Fibroblast of peridontal ligament (primary cell): ENCODE data around the gene SLC6A4.
"Not testable (repeated sequence)": the region's sequence is repeated elsewhere in the genome, so short reads cannot be mapped to it uniquely, and the experiment has no call there.

Experiments
- DNase-seq: peaks from one replicate; pipeline ENCODE4 v3.0.0-alpha.2; 2010; ENCODE audit errors: extremely low read depth

The SLC6A4 gene

GRCh38 chr17:30238387-30239088 is 3.0 kb upstream of the SLC6A4 start:
- no peak for DNase-seq

- DNase-seq, result no peak
These were observed 2.5 kb upstream of the SLC6A4 start for GRCh38 chr17:30238003-30238344.

DNA sequence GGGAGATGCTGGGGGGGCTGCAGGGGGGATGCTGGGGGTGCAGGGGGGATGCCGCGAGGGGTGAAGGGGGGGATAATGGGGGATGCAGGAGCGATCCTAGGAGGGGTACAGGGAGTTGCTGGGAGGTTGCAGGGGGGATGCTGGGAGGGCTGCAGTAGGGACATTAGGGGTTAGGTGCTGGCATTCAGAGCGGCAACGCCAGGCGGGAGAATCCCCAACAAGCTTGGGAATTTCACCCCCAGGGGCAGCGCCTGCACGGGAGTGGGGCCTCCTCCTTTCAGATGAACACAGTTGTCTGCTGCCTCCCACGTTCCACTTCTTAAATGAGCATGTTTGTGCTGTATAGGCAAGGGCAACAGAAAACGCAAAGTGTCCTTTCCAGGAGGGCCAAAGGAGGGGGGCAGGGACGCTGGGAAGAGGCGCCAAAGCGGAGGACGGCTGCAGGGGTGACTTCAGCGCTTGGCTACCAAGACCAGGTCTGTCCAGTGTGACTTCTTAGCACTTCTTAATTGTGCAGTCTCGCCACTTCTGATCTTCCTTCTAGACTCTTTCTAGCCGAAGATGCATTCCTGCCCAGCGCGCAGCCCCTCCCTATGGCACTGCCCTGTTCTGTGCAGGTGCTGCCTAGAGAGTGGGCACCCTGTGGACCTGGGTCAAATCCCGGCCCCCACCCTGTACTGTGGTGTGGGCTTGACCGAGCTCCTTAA is 2.0 kb upstream of the SLC6A4 start:
- DNase-seq, result no peak

DNA sequence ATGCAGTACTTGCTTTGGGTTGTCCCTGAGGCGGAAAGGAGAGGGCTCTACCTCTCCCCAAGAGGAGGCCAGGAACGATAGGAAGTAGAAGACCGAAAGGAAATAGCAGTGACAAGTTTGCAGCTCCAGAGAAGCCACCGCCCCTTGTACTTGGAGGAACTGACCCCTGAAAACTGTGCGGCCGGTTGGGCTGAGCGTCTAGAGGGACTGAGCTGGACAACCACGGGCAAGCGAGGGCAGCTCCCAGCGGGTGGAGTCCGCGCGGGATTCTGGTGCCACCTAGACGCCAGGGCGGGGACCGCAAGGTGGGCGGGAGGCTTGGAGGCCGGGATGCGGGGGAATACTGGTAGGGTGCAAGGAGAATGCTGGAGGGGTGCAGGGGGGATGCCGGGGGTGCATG is 1.3 kb upstream of the SLC6A4 start:
- peak; percentile 42 for DNase-seq

GRCh38 chr17:30236297-30236624 is 764 bp upstream of the SLC6A4 start:
- DNase-seq, result no peak

- DNase-seq, result peak; percentile 6
These were observed 533 bp downstream of the SLC6A4 start for GRCh38 chr17:30234964-30235363.

- no peak for DNase-seq
These were observed 1.2 kb downstream of the SLC6A4 start for GRCh38 chr17:30234296-30234695.

DNA sequence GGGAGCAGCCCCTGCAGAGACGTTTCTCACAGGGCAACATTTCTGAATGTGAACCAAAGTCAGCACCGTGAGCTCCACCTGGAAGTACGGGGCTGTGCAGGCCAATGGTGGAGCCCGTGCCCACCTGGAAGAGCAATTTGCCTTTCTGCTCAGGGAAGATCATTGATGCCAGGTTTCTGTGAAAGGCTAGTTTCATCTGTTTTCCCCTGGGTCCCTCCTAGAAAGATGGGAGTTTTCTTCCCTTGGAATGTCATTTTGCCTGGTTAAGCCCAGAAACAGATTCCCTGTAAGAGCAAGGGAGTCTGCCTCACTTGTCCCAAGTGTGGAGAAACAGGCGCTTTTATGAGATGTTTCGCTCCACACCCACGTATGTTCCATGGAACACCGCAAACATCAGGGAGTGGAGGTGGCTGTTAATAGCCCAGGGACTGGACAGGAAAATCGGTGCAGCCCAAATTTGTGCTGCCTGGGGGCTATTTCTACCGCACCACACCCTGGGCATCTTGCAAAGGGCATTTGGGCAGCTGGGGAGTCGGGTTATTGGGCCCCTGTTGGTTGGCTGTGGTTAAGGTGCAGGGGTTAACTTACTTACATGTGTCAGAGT is 2.6 kb downstream of the SLC6A4 start:
- no peak for DNase-seq

DNA sequence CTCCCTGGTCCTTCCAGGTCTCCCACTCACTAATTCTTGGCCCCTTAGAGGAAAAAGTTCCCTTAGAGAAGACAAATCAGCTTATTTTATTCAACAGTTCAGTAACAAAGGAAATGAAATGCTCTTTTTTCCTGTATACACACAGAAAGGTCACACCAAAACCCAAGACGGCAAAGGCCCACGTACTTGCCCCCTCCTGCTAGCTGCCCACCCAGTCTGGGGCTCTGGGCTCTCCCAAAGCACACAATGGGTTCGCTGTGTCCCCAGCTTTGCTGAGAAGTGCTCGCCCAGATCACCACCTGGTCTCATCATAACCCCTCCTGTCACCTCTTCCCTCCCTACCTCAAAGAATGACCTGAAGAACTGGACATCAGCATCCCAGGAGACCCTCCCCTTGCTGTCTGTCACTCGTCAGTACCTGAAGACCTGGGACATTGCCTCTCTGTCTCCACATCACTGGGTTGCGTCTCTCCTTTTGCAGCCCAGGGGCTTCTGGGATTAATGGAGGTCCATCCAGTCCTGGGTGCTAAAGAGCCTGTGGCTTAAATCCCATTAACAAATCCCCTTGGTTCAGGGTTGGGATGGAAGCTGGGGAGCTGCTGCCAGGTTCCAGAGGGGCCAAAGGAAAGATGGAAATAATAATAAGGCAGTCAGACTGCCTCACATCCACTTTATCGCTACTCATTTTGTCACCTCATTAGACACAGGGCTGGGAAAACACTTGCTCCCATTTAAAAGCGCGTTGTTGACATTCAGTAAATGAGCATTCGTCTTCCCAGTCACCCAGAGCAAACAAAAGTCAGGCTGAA is 3.3 kb downstream of the SLC6A4 start:
- no peak for DNase-seq

DNA sequence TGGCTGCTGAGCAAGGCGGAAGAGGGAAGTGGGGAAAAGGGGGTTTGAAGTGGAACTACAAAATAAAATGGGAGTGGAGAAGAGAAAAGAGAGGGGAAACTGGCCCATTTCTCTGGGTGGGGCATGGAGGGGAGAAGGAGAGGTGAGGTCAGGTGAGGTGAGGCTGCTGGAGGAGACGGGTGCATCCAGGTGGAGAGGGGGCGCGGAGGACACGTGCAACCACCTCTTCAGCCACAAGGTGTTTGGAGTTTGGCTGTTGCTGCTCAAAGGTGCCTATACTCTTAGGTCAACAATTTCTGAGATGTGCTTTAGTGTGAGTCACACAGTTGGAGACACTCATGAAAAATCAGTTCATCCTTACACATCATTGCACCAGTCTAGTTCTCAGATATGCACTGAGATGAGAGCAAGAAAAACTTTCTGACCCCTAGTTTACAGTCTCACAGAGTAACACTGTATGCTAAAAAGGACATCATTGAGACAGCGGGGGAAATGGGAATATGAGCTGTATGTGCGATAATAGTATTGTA is 4.8 kb downstream of the SLC6A4 start:
- DNase-seq, result peak; percentile 6

DNA sequence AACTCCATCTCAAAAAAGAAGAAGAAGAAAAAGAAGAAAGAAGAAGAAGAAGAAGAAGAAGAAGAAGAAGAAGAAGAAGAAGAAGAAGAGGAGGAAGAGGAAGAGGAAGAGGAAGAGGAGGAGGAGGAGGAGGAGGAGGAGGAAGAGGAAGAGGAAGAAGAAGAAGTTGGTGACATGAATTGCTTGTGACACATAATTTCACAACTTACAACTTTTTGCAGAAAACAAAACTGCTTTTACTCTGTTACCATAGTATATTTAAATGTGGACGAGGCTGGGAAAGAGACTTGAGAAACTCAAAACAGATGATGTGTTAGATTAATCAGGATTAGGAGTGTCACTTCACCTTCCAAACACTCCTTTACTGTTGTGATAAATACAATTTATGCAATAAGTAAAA is 5.5 kb downstream of the SLC6A4 start:
- not testable (repeated sequence) for DNase-seq

DNA sequence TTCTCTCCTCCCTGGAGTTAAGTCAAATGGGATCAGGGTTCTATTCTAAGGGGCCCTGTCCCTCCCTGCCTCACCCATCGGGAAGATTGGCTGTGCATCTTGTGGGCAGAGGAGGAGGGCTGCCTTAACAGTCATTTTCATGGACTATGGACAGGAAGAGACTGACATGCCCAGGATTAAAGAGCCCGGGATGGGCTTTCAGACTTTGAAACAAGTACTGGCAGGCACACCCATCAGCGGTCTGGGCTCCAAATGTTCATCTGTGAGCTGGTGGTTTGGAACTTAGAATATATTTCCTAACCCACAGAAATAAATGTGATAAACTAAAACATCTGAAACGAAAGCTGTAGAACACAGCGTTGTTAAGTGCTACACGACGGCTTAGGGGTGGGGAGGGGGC is 6.5 kb downstream of the SLC6A4 start:
- peak; percentile 74 for DNase-seq

DNA sequence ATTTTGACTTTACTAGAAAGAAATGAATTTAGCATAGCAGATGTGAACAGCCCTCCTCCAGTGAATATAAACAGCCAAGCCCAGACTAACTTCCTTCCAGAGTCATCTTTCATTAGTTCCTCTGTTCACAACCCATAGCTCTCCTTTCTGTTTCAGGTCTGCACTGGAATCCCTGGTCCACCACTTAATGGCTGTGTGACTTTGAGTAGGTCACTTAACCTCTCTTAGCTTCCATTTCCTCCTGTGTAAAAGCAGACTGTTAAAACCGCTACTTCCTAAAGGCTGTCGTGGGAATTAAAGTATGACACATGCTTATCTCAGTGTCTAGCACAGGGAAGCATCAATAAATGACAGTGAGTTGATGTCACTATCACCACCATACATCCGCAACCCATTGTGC is 7.5 kb downstream of the SLC6A4 start:
- DNase-seq, result peak; percentile 9

DNA sequence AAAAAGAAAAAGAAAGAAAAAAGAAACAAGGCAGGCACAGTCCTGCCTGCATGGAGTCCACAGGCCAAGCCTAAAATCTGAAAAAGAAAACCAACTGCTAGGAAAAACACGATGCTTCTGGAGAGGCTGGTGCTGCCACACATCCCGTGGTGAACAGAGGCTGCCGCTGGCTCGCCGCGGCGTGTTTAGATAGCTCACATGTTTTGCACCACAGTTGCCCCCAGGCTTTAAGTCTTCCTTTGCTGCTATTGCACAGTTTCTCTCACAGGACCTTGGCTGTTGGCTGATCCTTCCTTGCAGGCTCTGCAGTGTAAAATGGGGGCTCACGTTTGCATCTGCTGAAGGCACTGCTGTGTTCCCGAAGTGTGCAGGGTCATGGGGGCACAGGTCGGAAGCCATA is 8.6 kb downstream of the SLC6A4 start:
- DNase-seq, result no peak

DNA sequence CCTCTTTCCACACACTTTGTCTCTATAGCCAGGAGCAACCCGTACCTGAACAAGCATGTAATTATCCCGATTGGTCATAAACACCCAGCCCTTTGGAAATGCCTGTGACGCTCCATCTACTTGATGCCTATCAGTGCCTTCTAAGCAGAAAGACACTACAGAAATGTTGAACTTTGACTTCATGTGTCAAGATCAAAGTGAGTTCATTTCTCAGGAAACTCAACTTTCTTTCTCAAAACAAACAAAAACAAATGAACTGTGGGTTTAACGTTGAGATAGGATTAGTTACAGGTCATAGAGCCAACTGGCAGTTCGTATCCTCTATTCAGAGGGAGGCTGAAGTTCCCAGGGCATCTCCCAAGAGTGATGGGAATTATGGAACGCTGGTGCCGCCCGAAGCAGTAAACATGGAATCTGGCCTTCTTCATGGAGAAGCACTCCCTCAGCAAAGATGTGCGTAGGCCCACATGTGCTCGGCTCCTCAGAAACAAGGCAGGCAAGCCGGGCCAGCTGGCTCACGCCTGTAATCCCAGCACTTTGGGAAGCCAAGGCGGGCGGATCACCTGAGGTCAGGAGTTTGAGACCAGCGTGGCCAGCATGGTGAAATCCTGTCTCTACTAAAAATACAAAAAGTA is 9.5 kb downstream of the SLC6A4 start:
- DNase-seq, result no peak

- DNase-seq, result no peak
These were observed 10.4 kb downstream of the SLC6A4 start for GRCh38 chr17:30225112-30225511.

DNA sequence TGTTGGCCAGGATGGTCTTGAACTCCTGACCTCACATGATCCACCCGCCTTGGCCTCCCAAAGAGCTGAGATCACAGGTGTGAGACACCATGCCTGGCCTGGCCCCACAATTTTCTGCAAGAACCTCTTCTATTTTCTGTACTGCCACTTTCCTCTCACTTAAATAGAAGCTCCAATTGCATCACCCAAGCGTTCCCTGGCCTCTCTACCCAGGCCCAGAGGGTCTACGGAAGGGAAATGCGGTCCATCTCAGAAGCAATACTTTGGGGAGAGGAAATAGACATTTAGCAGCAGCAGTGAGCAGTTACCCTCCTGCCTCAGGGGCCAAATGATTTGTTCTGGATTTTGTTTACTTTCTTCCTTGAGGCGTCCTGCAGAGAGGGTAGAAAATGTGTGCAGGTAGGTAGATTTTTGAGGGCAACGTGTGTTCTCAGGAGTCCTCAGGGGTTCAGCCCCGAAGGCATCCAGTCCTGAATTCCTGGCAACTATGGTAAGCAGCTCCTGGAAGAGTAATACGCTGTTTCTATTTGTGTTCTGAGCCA is 11.0 kb downstream of the SLC6A4 start:
- DNase-seq, result no peak

DNA sequence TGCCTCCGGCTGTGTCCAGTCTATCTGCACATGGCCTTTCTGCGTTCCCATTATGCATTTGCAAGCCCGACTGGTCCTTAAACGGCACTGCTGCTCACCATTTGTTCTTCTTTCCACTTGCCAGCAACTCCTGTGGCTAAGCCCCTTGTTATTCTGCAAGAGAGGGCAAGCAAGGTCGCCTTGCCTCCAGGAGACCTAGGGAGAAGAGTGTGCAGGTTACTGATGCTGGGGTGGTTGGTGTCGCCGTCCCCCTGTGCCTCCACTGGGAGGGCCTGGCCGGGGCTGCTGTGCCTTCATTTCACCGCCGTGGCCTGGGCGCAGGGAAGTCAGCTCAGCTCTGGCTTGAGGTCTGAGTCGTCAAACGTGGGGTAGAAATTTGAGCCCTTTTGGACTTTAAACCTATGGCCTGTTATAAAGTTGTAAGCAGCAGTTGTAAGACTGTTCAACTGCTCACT is 12.7 kb downstream of the SLC6A4 start:
- no peak for DNase-seq

GRCh38 chr17:30222251-30222650 is 13.2 kb downstream of the SLC6A4 start:
- DNase-seq, result no peak

DNA sequence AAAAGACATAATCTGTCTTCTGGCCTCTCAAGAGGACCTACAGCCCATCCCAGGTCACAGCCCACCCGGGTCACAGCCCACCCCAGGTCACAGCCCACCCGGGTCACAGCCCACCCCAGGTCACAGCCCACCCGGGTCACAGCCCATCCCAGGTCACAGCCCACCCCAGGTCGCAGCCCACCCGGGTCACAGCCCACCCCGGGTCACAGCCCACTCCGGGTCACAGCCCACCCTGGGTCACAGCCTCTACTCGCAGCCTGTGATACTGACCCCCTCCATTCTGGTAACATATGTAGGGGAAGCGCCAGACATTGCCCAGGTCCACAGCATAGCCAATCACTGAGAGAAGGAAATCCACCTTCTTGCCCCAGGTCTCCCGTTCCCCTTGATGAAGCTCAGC is 14.2 kb downstream of the SLC6A4 start:
- no peak for DNase-seq

DNA sequence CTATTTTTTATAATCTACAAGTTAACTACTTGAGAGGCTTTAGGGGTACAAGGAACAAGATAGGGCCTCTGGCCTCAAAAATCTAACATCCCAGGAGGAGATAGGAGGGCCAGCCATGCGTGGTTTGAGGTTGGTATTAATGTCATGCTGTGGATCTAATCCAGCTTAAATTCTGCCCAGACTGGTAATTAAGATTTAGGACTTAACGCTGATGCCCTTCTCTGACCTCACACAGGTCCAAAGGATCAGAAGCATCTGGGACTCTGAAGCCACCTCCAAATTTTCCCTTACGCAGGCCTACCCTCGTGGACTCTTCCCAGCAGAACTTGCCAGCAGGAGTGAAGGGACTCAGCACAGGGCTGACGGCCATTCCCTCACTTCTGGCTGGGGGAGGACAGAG is 15.1 kb downstream of the SLC6A4 start:
- no peak for DNase-seq

GRCh38 chr17:30219833-30220232 is 15.7 kb downstream of the SLC6A4 start:
- no peak for DNase-seq
